GM23338 (cell line): ENCODE data around the gene MYH14. TPM values are rescaled to one million over a fixed set of nuclear protein-coding genes. Genes with fewer than 3 reads are reported as not detected.

Experiments
- CREB1 ChIP-seq: fragments of 250-450 bp; sonication (Bioruptor Pico); IDR thresholded peaks from 2 replicates; pipeline ENCODE4 v1.5.0; 2020; ENCODE audit warnings: low read depth, mild to moderate bottlenecking, moderate library complexity
- EZH2phosphoT487 ChIP-seq: fragments of 200-600 bp; sonication (generic); IDR thresholded peaks from one replicate; pipeline ENCODE4 v1.8.1; 2018; ENCODE audit warnings: antibody characterized with exemption; ENCODE audit not compliant: unreplicated experiment
- JUNB ChIP-seq: IDR thresholded peaks from one replicate; pipeline ENCODE4 v1.6.1; 2016; ENCODE audit warnings: antibody characterized with exemption; ENCODE audit not compliant: unreplicated experiment
- POLR2AphosphoS5 ChIP-seq: IDR thresholded peaks from 2 replicates; pipeline ENCODE4 v1.6.1; 2016; ENCODE audit warnings: antibody characterized with exemption, low read depth
- STAT1 ChIP-seq: IDR thresholded peaks from one replicate; pipeline ENCODE4 v1.6.1; 2016; ENCODE audit warnings: antibody characterized with exemption; ENCODE audit not compliant: unreplicated experiment
- ZNF114 ChIP-seq: fragments of 250-450 bp; sonication (Bioruptor Pico); IDR thresholded peaks from 2 replicates; pipeline ENCODE4 v1.5.0; 2020; ENCODE audit warnings: mild to moderate bottlenecking, moderate library complexity
- polyA plus RNA-seq: library from polyadenylated mRNA; unstranded; fragments of >200 nt; fragmentation: Nextera tagmentation; extraction: Ambion mirVana; gene quantifications from 2 replicates; pipeline ENCODE4 v1.2.1, GENCODE V29; 2016
- total RNA-seq: library from RNA; depleted of rRNA; stranded (reverse); fragments of >200 nt; shearing (Covaris generic); gene quantifications from 2 replicates; pipeline ENCODE4 v1.2.3, GENCODE V29; 2014
- TF ChIP-seq, protein P1 (sequence below): fragments of 250-450 bp; sonication (Bioruptor Pico); IDR thresholded peaks from 2 replicates; pipeline ENCODE4 v1.5.0; 2020; ENCODE audit warnings: mild to moderate bottlenecking, moderate library complexity
- TF ChIP-seq, protein P2 (sequence below): IDR thresholded peaks from one replicate; pipeline ENCODE4 v1.6.1; 2018; ENCODE audit warnings: antibody characterized with exemption; ENCODE audit not compliant: unreplicated experiment
- TF ChIP-seq, protein P3 (sequence below): IDR thresholded peaks from 2 replicates; pipeline ENCODE4 v1.6.1; 2016; ENCODE audit warnings: antibody characterized with exemption

Gene MYH14
- total and polyA plus RNA-seq, 2 experiments from 2014 or later, result 25.5 to 27.5 TPM

- TF ChIP-seq, protein P1, sequence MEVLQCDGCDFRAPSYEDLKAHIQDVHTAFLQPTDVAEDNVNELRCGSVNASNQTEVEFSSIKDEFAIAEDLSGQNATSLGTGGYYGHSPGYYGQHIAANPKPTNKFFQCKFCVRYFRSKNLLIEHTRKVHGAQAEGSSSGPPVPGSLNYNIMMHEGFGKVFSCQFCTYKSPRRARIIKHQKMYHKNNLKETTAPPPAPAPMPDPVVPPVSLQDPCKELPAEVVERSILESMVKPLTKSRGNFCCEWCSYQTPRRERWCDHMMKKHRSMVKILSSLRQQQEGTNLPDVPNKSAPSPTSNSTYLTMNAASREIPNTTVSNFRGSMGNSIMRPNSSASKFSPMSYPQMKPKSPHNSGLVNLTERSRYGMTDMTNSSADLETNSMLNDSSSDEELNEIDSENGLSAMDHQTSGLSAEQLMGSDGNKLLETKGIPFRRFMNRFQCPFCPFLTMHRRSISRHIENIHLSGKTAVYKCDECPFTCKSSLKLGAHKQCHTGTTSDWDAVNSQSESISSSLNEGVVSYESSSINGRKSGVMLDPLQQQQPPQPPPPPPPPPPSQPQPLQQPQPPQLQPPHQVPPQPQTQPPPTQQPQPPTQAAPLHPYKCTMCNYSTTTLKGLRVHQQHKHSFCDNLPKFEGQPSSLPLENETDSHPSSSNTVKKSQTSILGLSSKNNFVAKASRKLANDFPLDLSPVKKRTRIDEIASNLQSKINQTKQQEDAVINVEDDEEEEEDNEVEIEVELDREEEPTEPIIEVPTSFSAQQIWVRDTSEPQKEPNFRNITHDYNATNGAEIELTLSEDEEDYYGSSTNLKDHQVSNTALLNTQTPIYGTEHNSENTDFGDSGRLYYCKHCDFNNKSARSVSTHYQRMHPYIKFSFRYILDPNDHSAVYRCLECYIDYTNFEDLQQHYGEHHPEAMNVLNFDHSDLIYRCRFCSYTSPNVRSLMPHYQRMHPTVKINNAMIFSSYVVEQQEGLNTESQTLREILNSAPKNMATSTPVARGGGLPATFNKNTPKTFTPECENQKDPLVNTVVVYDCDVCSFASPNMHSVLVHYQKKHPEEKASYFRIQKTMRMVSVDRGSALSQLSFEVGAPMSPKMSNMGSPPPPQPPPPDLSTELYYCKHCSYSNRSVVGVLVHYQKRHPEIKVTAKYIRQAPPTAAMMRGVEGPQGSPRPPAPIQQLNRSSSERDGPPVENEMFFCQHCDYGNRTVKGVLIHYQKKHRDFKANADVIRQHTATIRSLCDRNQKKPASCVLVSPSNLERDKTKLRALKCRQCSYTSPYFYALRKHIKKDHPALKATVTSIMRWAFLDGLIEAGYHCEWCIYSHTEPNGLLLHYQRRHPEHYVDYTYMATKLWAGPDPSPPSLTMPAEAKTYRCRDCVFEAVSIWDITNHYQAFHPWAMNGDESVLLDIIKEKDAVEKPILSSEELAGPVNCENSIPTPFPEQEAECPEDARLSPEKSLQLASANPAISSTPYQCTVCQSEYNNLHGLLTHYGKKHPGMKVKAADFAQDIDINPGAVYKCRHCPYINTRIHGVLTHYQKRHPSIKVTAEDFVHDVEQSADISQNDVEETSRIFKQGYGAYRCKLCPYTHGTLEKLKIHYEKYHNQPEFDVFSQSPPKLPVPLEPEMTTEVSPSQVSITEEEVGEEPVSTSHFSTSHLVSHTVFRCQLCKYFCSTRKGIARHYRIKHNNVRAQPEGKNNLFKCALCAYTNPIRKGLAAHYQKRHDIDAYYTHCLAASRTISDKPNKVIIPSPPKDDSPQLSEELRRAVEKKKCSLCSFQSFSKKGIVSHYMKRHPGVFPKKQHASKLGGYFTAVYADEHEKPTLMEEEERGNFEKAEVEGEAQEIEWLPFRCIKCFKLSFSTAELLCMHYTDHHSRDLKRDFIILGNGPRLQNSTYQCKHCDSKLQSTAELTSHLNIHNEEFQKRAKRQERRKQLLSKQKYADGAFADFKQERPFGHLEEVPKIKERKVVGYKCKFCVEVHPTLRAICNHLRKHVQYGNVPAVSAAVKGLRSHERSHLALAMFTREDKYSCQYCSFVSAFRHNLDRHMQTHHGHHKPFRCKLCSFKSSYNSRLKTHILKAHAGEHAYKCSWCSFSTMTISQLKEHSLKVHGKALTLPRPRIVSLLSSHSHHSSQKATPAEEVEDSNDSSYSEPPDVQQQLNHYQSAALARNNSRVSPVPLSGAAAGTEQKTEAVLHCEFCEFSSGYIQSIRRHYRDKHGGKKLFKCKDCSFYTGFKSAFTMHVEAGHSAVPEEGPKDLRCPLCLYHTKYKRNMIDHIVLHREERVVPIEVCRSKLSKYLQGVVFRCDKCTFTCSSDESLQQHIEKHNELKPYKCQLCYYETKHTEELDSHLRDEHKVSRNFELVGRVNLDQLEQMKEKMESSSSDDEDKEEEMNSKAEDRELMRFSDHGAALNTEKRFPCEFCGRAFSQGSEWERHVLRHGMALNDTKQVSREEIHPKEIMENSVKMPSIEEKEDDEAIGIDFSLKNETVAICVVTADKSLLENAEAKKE, result no peak
- no peak for TF ChIP-seq ZNF114 (CRISPR knock-in tag)
- TF ChIP-seq STAT1, result no peak
- TF ChIP-seq POLR2AphosphoS5, result no peak
- no peak for TF ChIP-seq CREB1
- TF ChIP-seq, protein P2, sequence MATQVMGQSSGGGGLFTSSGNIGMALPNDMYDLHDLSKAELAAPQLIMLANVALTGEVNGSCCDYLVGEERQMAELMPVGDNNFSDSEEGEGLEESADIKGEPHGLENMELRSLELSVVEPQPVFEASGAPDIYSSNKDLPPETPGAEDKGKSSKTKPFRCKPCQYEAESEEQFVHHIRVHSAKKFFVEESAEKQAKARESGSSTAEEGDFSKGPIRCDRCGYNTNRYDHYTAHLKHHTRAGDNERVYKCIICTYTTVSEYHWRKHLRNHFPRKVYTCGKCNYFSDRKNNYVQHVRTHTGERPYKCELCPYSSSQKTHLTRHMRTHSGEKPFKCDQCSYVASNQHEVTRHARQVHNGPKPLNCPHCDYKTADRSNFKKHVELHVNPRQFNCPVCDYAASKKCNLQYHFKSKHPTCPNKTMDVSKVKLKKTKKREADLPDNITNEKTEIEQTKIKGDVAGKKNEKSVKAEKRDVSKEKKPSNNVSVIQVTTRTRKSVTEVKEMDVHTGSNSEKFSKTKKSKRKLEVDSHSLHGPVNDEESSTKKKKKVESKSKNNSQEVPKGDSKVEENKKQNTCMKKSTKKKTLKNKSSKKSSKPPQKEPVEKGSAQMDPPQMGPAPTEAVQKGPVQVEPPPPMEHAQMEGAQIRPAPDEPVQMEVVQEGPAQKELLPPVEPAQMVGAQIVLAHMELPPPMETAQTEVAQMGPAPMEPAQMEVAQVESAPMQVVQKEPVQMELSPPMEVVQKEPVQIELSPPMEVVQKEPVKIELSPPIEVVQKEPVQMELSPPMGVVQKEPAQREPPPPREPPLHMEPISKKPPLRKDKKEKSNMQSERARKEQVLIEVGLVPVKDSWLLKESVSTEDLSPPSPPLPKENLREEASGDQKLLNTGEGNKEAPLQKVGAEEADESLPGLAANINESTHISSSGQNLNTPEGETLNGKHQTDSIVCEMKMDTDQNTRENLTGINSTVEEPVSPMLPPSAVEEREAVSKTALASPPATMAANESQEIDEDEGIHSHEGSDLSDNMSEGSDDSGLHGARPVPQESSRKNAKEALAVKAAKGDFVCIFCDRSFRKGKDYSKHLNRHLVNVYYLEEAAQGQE, result no peak
- TF ChIP-seq, protein P3, sequence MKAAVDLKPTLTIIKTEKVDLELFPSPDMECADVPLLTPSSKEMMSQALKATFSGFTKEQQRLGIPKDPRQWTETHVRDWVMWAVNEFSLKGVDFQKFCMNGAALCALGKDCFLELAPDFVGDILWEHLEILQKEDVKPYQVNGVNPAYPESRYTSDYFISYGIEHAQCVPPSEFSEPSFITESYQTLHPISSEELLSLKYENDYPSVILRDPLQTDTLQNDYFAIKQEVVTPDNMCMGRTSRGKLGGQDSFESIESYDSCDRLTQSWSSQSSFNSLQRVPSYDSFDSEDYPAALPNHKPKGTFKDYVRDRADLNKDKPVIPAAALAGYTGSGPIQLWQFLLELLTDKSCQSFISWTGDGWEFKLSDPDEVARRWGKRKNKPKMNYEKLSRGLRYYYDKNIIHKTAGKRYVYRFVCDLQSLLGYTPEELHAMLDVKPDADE, result no peak
- TF ChIP-seq JUNB, result no peak
- no peak for TF ChIP-seq EZH2phosphoT487
These were observed 85.5 kb downstream of the MYH14 start (continued) for GRCh38 chr19:50288954-50289353.
